HEK293 (cell line): ENCODE measurements around the gene HTT-AS.

Source experiments
- CTCF ChIA-PET: fragments of 350-600 bp; formaldehyde crosslinking; extraction: SDS; loops from one replicate; lab custom pipeline; 2021; ENCODE audit warnings: antibody characterized with exemption; lab: Yijun Ruan, JAX
- POLR2A ChIA-PET: fragments of 300-600 bp; formaldehyde crosslinking; extraction: SDS; loops from one replicate; lab custom pipeline; 2020; ENCODE audit warnings: antibody characterized with exemption, inconsistent platforms; lab: Yijun Ruan, JAX
- H3K27ac ChIP-seq: fragments of 200-500 bp; sonication (Bioruptor generic); 2 replicates; pipeline ENCODE4 v1.5.1; 2014; ENCODE audit warnings: low read depth, low read length, control low read depth, inconsistent platforms; ENCODE audit errors: extremely low read depth
- H3K36me3 ChIP-seq, 2 experiments: fragments of 200-500 bp in 1 of 2; sonication (Bioruptor generic) in 1 of 2; 1 replicate in 1 of 2; 2 replicates in 1 of 2; pipeline ENCODE4 v1.5.1; 2014 to 2017; ENCODE audit warnings: inconsistent platforms in 2 of 2, low read length in 2 of 2; ENCODE audit not compliant: control insufficient read depth in 2 of 2, insufficient read depth in 1 of 2
- H3K4me1 ChIP-seq: fragments of 200-500 bp; sonication (Bioruptor generic); 2 replicates; pipeline ENCODE4 v1.5.1; 2014; ENCODE audit warnings: mild to moderate bottlenecking, low read length, inconsistent platforms; ENCODE audit not compliant: control insufficient read depth, insufficient read depth
- H3K4me3 ChIP-seq: 2 replicates; pipeline ENCODE4 v1.5.1; 2011; ENCODE audit warnings: low read depth, mild to moderate bottlenecking, control low read depth, low read length, moderate library complexity
- H3K9me3 ChIP-seq: fragments of 200-500 bp; sonication (Bioruptor generic); 2 replicates; pipeline ENCODE4 v1.5.1; 2014; ENCODE audit warnings: low read depth, low read length, inconsistent platforms; ENCODE audit not compliant: control insufficient read depth, insufficient read depth
- EGR2 ChIP-seq: fragments of 450-650 bp; formaldehyde crosslinking; IDR thresholded peaks from 2 replicates; pipeline ENCODE4 v1.5.1; 2016; ENCODE audit warnings: low read depth, missing biosample characterization, missing genetic modification characterization
- GLI2 ChIP-seq: fragments of 450-650 bp; formaldehyde crosslinking; IDR thresholded peaks from 2 replicates; pipeline ENCODE4; 2017; ENCODE audit warnings: missing biosample characterization, missing genetic modification characterization, low read depth, borderline replicate concordance
- PRDM1 ChIP-seq: fragments of 450-650 bp; formaldehyde crosslinking; IDR thresholded peaks from 2 replicates; pipeline ENCODE4; 2016; ENCODE audit warnings: missing biosample characterization, missing genetic modification characterization
- SALL2 ChIP-seq: fragments of 450-650 bp; formaldehyde crosslinking; IDR thresholded peaks from 2 replicates; pipeline ENCODE4 v1.5.0; 2017; ENCODE audit warnings: missing biosample characterization, mild to moderate bottlenecking, missing genetic modification characterization, borderline replicate concordance
- SP2 ChIP-seq: fragments of 450-650 bp; formaldehyde crosslinking; IDR thresholded peaks from 2 replicates; pipeline ENCODE4 v1.5.1; 2016; ENCODE audit warnings: missing biosample characterization, missing genetic modification characterization
- YY2 ChIP-seq: fragments of 450-650 bp; formaldehyde crosslinking; IDR thresholded peaks from 2 replicates; pipeline ENCODE4 v1.5.1; 2016; ENCODE audit warnings: missing biosample characterization, missing genetic modification characterization
- ZBTB21 ChIP-seq: fragments of 450-650 bp; formaldehyde crosslinking; IDR thresholded peaks from 2 replicates; pipeline ENCODE4 v1.5.1; 2017; ENCODE audit warnings: missing biosample characterization, missing genetic modification characterization
- ZFHX2 ChIP-seq: fragments of 450-650 bp; formaldehyde crosslinking; conservative IDR thresholded peaks from 2 replicates; pipeline ENCODE4 v1.5.1; 2016; ENCODE audit warnings: missing biosample characterization, missing genetic modification characterization
- ZFP3 ChIP-seq: fragments of 450-650 bp; formaldehyde crosslinking; IDR thresholded peaks from 2 replicates; pipeline ENCODE4 v1.5.1; 2016; ENCODE audit warnings: low read depth, missing biosample characterization, missing genetic modification characterization
- ZFP69B ChIP-seq: fragments of 450-650 bp; formaldehyde crosslinking; IDR thresholded peaks from 2 replicates; pipeline ENCODE4 v1.5.1; 2016; ENCODE audit warnings: missing biosample characterization, missing genetic modification characterization
- ZNF114 ChIP-seq: fragments of 450-650 bp; formaldehyde crosslinking; IDR thresholded peaks from 2 replicates; pipeline ENCODE4 v1.5.0; 2017; ENCODE audit warnings: missing biosample characterization, missing genetic modification characterization
- ZNF132 ChIP-seq: fragments of 450-650 bp; formaldehyde crosslinking; IDR thresholded peaks from 2 replicates; pipeline ENCODE4 v1.5.1; 2017; ENCODE audit warnings: missing biosample characterization, missing genetic modification characterization, borderline replicate concordance
- ZNF155 ChIP-seq: fragments of 450-650 bp; formaldehyde crosslinking; IDR thresholded peaks from 2 replicates; pipeline ENCODE4 v1.5.1; 2016; ENCODE audit warnings: missing biosample characterization, missing genetic modification characterization
- ZNF311 ChIP-seq: fragments of 450-650 bp; formaldehyde crosslinking; IDR thresholded peaks from 2 replicates; pipeline ENCODE4 v1.5.1; 2017; ENCODE audit warnings: missing biosample characterization, missing genetic modification characterization, borderline replicate concordance
- ZNF366 ChIP-seq: fragments of 450-650 bp; formaldehyde crosslinking; conservative IDR thresholded peaks from 2 replicates; pipeline ENCODE4 v1.5.1; 2016; ENCODE audit warnings: missing biosample characterization, missing genetic modification characterization
- ZNF530 ChIP-seq: fragments of 450-650 bp; formaldehyde crosslinking; IDR thresholded peaks from 2 replicates; pipeline ENCODE4 v1.5.1; 2016; ENCODE audit warnings: low read depth, missing biosample characterization, missing genetic modification characterization
- ZNF585B ChIP-seq: fragments of 450-650 bp; formaldehyde crosslinking; IDR thresholded peaks from 2 replicates; pipeline ENCODE4 v1.5.1; 2016; ENCODE audit warnings: missing biosample characterization, missing genetic modification characterization
- ZNF621 ChIP-seq: fragments of 450-650 bp; formaldehyde crosslinking; IDR thresholded peaks from 2 replicates; pipeline ENCODE4 v1.5.1; 2017; ENCODE audit warnings: missing biosample characterization, missing genetic modification characterization
- ZNF76 ChIP-seq: fragments of 450-650 bp; formaldehyde crosslinking; IDR thresholded peaks from 2 replicates; pipeline ENCODE4; 2016; ENCODE audit warnings: low read depth, missing biosample characterization, missing genetic modification characterization, borderline replicate concordance
- ZNF777 ChIP-seq: fragments of 450-650 bp; formaldehyde crosslinking; IDR thresholded peaks from 2 replicates; pipeline ENCODE4 v1.5.1; 2017; ENCODE audit warnings: missing biosample characterization, missing genetic modification characterization, borderline replicate concordance
- ZNF791 ChIP-seq: fragments of 450-650 bp; formaldehyde crosslinking; IDR thresholded peaks from 2 replicates; pipeline ENCODE4 v1.5.1; 2016; ENCODE audit warnings: missing biosample characterization, missing genetic modification characterization
- TF ChIP-seq, protein P1 (sequence below): fragments of 450-650 bp; formaldehyde crosslinking; IDR thresholded peaks from 2 replicates; pipeline ENCODE4 v1.5.1; 2016; ENCODE audit warnings: missing biosample characterization, missing genetic modification characterization
- TF ChIP-seq, protein P2 (sequence below): fragments of 450-650 bp; formaldehyde crosslinking; IDR thresholded peaks from 2 replicates; pipeline ENCODE4 v1.5.1; 2016; ENCODE audit warnings: missing biosample characterization, missing genetic modification characterization
- TF ChIP-seq, protein P3 (sequence below): fragments of 450-650 bp; formaldehyde crosslinking; IDR thresholded peaks from 2 replicates; pipeline ENCODE4 v1.5.1; 2016; ENCODE audit warnings: missing biosample characterization, missing genetic modification characterization, low read depth
- TF ChIP-seq, protein P4 (sequence below): fragments of 450-650 bp; formaldehyde crosslinking; IDR thresholded peaks from 2 replicates; pipeline ENCODE4 v1.5.1; 2016; ENCODE audit warnings: missing biosample characterization, missing genetic modification characterization, borderline replicate concordance
- TF ChIP-seq, protein P5 (sequence below): fragments of 450-650 bp; formaldehyde crosslinking; IDR thresholded peaks from 2 replicates; pipeline ENCODE4 v1.5.1; 2016; ENCODE audit warnings: missing biosample characterization, missing genetic modification characterization

Gene HTT-AS

DNA sequence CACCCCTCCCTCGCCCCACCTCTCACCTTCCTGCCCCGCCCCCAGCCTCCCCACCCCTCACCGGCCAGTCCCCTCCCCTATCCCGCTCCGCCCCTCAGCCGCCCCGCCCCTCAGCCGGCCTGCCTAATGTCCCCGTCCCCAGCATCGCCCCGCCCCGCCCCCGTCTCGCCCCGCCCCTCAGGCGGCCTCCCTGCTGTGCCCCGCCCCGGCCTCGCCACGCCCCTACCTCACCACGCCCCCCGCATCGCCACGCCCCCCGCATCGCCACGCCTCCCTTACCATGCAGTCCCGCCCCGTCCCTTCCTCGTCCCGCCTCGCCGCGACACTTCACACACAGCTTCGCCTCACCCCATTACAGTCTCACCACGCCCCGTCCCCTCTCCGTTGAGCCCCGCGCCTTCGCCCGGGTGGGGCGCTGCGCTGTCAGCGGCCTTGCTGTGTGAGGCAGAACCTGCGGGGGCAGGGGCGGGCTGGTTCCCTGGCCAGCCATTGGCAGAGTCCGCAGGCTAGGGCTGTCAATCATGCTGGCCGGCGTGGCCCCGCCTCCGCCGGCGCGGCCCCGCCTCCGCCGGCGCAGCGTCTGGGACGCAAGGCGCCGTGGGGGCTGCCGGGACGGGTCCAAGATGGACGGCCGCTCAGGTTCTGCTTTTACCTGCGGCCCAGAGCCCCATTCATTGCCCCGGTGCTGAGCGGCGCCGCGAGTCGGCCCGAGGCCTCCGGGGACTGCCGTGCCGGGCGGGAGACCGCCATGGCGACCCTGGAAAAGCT is at the start of gene HTT-AS, which contains the start of gene HTT:
Gene HTT-AS (minus strand): TSS at position 461 of the 768 bp plus-strand sequence.
Gene HTT (plus strand): TSS at position 604 of the 768 bp plus-strand sequence. CDS start 145 bp downstream, at position 749.
- POLR2A ChIA-PET, result interaction anchor here (0.7 to 1.6 kb wide), 2 partner anchors 9 to 105 kb away, joined by 4 to 5 read pairs; no protein-coding TSS in a partner anchor
- H3K9me3 ChIP-seq, result no peaks in the 10 kb centered on the region
- 0 out of 2 replicates have a peak, but pooled peaks cover 2% of the 10 kb centered on the region for H3K4me1 ChIP-seq
- peak within 1 kb of the TSS; percentile 84 for H3K27ac ChIP-seq
- peak within 1 kb of the TSS; percentile 82 for H3K4me3 ChIP-seq
- no peaks in the 10 kb centered on the region for H3K36me3 ChIP-seq
- CTCF ChIA-PET, result interaction anchor here (0.7 to 1.0 kb wide), 3 partner anchors 16 to 279 kb away, joined by 3 read pairs; no protein-coding TSS in a partner anchor
- TF ChIP-seq ZNF114 (tag by site-specific recombination) (no peak), ZNF366 (tag by site-specific recombination) (no peak), ZNF530 (tag by site-specific recombination) (no peak), ZFP3 (tag by site-specific recombination) (no peak), ZNF621 (tag by site-specific recombination) (no peak), YY2 (0 out of 2 replicates have a peak, but pooled peaks have one; percentile 26), ZNF155 (tag by site-specific recombination) (no peak), ZFHX2 (tag by site-specific recombination) (peak; percentile 54), ZNF132 (no peak), PRDM1 (tag by site-specific recombination) (no peak), SP2 (peak; percentile 84), EGR2 (tag by site-specific recombination) (peak; percentile 14; the same call in 1 of the 2 replicates), SALL2 (no peak), ZNF585B (no peak), ZBTB21 (tag by site-specific recombination) (no peak), ZFP69B (no peak), ZNF777 (tag by site-specific recombination) (no peak), ZNF76 (peak; percentile 60; the same call in 1 of the 2 replicates), ZNF791 (tag by site-specific recombination) (no peak), ZNF311 (tag by site-specific recombination) (no peak), GLI2 (tag by site-specific recombination) (no peak)
- TF ChIP-seq, protein P1, sequence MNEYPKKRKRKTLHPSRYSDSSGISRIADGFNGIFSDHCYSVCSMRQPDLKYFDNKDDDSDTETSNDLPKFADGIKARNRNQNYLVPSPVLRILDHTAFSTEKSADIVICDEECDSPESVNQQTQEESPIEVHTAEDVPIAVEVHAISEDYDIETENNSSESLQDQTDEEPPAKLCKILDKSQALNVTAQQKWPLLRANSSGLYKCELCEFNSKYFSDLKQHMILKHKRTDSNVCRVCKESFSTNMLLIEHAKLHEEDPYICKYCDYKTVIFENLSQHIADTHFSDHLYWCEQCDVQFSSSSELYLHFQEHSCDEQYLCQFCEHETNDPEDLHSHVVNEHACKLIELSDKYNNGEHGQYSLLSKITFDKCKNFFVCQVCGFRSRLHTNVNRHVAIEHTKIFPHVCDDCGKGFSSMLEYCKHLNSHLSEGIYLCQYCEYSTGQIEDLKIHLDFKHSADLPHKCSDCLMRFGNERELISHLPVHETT (tag by site-specific recombination), result no peak
- TF ChIP-seq, protein P2, sequence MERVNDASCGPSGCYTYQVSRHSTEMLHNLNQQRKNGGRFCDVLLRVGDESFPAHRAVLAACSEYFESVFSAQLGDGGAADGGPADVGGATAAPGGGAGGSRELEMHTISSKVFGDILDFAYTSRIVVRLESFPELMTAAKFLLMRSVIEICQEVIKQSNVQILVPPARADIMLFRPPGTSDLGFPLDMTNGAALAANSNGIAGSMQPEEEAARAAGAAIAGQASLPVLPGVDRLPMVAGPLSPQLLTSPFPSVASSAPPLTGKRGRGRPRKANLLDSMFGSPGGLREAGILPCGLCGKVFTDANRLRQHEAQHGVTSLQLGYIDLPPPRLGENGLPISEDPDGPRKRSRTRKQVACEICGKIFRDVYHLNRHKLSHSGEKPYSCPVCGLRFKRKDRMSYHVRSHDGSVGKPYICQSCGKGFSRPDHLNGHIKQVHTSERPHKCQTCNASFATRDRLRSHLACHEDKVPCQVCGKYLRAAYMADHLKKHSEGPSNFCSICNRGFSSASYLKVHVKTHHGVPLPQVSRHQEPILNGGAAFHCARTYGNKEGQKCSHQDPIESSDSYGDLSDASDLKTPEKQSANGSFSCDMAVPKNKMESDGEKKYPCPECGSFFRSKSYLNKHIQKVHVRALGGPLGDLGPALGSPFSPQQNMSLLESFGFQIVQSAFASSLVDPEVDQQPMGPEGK (tag by site-specific recombination), result peak; percentile 65
- TF ChIP-seq, protein P3, sequence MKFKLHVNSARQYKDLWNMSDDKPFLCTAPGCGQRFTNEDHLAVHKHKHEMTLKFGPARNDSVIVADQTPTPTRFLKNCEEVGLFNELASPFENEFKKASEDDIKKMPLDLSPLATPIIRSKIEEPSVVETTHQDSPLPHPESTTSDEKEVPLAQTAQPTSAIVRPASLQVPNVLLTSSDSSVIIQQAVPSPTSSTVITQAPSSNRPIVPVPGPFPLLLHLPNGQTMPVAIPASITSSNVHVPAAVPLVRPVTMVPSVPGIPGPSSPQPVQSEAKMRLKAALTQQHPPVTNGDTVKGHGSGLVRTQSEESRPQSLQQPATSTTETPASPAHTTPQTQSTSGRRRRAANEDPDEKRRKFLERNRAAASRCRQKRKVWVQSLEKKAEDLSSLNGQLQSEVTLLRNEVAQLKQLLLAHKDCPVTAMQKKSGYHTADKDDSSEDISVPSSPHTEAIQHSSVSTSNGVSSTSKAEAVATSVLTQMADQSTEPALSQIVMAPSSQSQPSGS (tag by site-specific recombination), result no peak
- TF ChIP-seq, protein P4, sequence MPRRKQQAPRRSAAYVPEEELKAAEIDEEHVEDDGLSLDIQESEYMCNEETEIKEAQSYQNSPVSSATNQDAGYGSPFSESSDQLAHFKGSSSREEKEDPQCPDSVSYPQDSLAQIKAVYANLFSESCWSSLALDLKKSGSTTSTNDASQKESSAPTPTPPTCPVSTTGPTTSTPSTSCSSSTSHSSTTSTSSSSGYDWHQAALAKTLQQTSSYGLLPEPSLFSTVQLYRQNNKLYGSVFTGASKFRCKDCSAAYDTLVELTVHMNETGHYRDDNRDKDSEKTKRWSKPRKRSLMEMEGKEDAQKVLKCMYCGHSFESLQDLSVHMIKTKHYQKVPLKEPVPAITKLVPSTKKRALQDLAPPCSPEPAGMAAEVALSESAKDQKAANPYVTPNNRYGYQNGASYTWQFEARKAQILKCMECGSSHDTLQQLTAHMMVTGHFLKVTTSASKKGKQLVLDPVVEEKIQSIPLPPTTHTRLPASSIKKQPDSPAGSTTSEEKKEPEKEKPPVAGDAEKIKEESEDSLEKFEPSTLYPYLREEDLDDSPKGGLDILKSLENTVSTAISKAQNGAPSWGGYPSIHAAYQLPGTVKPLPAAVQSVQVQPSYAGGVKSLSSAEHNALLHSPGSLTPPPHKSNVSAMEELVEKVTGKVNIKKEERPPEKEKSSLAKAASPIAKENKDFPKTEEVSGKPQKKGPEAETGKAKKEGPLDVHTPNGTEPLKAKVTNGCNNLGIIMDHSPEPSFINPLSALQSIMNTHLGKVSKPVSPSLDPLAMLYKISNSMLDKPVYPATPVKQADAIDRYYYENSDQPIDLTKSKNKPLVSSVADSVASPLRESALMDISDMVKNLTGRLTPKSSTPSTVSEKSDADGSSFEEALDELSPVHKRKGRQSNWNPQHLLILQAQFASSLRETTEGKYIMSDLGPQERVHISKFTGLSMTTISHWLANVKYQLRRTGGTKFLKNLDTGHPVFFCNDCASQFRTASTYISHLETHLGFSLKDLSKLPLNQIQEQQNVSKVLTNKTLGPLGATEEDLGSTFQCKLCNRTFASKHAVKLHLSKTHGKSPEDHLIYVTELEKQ (tag by site-specific recombination), result no peak
- TF ChIP-seq, protein P5, sequence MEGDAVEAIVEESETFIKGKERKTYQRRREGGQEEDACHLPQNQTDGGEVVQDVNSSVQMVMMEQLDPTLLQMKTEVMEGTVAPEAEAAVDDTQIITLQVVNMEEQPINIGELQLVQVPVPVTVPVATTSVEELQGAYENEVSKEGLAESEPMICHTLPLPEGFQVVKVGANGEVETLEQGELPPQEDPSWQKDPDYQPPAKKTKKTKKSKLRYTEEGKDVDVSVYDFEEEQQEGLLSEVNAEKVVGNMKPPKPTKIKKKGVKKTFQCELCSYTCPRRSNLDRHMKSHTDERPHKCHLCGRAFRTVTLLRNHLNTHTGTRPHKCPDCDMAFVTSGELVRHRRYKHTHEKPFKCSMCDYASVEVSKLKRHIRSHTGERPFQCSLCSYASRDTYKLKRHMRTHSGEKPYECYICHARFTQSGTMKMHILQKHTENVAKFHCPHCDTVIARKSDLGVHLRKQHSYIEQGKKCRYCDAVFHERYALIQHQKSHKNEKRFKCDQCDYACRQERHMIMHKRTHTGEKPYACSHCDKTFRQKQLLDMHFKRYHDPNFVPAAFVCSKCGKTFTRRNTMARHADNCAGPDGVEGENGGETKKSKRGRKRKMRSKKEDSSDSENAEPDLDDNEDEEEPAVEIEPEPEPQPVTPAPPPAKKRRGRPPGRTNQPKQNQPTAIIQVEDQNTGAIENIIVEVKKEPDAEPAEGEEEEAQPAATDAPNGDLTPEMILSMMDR, result peak; percentile 49; the same call in 1 of the 2 replicates
